Uterus (tissue), 4 donors: ENCODE data around the gene ARHGAP12. TPM values are rescaled to one million over a fixed set of nuclear protein-coding genes. Genes with fewer than 3 reads are reported as not detected.

Source experiments
- DNase-seq, 2 donors: peaks; one replicate each; pipeline ENCODE4 v3.0.0-alpha.2; 2019 to 2020
- H3K27ac ChIP-seq, 2 donors: fragments of 200-600 bp; sonication (generic); 1 replicate in 1 of 2; 2 replicates in 1 of 2; pipeline ENCODE4 v1.5.1; 2016 to 2018
- H3K27me3 ChIP-seq, 2 donors: fragments of 200-600 bp; sonication (generic); one replicate each; pipeline ENCODE4 v1.5.1; 2018 to 2019; ENCODE audit warnings: control low read depth in 1 of 2
- H3K36me3 ChIP-seq, 2 donors: fragments of 200-600 bp; sonication (generic); one replicate each; pipeline ENCODE4 v1.5.1; 2019; ENCODE audit warnings: control low read depth in 1 of 2
- H3K4me1 ChIP-seq, 2 donors: fragments of 200-600 bp; sonication (generic); one replicate each; pipeline ENCODE4 v1.5.1; 2018 to 2019; ENCODE audit warnings: control low read depth in 1 of 2
- H3K4me3 ChIP-seq, 2 donors: fragments of 200-600 bp; sonication (generic); 1 replicate in 1 of 2; 2 replicates in 1 of 2; pipeline ENCODE4 v1.5.1; 2018 to 2019; ENCODE audit warnings: mild to moderate bottlenecking in 1 of 2
- H3K9me3 ChIP-seq, 2 donors: fragments of 200-600 bp; sonication (generic); one replicate each; pipeline ENCODE4 v1.5.1; 2019; ENCODE audit warnings: control low read depth in 1 of 2
- CTCF ChIP-seq, 4 experiments: fragments of 200-600 bp in 2 of 4; fragments of 450-650 bp in 2 of 4; sonication (generic) in 2 of 4; IDR thresholded peaks; one replicate each; pipeline ENCODE4 v1.5.1; 2016 to 2019; ENCODE audit warnings: antibody characterized with exemption in 4 of 4, mild to moderate bottlenecking in 2 of 4, moderate library complexity in 1 of 4
- POLR2A ChIP-seq, 2 donors: fragments of 450-650 bp; IDR thresholded peaks; one replicate each; pipeline ENCODE4 v1.6.1; 2016; ENCODE audit warnings: antibody characterized with exemption in 2 of 2, mild to moderate bottlenecking in 1 of 2, moderate library complexity in 1 of 2
- intact Hi-C: fragments of 100-400 bp; cut with DNase I; formaldehyde crosslinking; loops from one replicate; pipeline ENCODE4 v1.15.1; 2023; ENCODE audit warnings: low total_unique reads
- total RNA-seq, 4 donors: library from RNA; depleted of rRNA in 3 of 4; stranded (reverse); fragments of >200 nt in 3 of 4; gene quantifications; one replicate each; pipeline versions ENCODE4 v1.1.0 to v1.2.4, GENCODE V29; 2014 to 2023
- donor health status: DM: yes; HTN: yes; CAD: no.

Gene ARHGAP12
- total RNA-seq, 4 donors from 2014 or later = 37.7 to 82.5 (median 57.3) TPM

DNA sequence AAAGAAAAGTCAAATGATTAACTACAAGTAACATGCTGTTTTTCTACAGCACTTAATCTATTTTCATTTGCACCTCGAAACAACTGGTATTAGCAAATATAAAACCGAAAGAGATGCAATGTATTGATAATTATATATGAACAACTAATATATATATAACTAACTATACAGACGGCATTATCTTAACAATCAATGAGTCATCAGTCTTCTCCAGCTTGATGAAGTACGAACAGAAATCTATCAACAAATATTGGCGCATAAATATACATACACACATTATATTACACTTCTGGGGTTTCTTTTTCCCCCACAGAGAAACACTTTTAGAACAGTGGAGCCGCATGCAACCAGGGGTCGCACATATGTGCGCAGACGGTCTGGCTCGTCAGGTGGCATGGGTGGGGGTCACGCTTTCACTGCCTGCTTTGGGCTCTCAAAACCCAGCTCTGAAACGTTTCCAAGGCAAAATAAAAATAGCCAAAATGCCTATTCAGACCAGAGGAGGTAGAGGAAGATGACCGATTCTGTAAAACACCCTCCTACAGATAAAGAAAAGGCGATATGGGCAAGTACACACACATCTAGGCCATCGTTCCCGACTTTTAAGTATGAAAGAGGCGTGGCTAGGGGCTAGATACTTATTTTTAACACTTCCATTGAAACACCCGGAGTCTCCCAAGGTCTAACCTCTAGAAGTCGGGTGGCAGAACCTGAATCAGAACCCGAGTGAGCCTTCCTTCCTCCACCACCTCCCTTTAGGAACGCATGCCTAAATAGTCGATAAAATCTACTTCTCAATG, 1.7 kb downstream of the ARHGAP12 start:
- intact Hi-C loops = no loop called here
- Histone ChIP-seq H3K27ac (peak overlapping the region; percentile 93 to 96), H3K36me3 (no peaks in the 10 kb centered on the region), H3K9me3 (no peaks in the 10 kb centered on the region), H3K4me1 (no peaks in the 10 kb centered on the region), H3K4me3 (peak overlapping the region; percentile 75 to 94), H3K27me3 (no peaks in the 10 kb centered on the region)
- no peak for DNase-seq
- TF ChIP-seq CTCF (IDR thresholded peaks at IDR 0.05) (no peak), POLR2A (IDR thresholded peaks at IDR 0.05) (no peak)

DNA sequence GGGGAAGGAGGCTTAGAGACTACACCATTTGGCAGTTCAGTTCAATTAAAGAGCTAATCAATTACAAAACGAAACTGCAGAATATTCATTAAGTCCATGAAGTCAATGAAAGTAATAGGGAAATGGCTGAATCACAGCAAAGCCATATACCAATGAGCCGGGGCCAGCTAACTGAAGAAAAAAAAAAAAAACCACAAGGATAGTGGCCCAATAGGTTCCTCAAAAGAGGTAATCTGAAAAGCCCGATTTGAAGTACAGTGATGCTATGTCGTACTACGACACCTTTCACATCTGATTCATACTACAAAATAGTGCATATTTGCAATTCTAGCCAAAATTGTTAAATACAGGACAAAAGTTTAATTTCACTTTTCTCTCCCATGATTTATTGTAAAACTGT, 2.5 kb downstream of the ARHGAP12 start:
- TF ChIP-seq CTCF (IDR thresholded peaks at IDR 0.05) (no peak), POLR2A (IDR thresholded peaks at IDR 0.05) (no peak)

GRCh38 chr10:31924833-31925232, 3.8 kb downstream of the ARHGAP12 start:
- H3K4me1 ChIP-seq = no peaks in the 10 kb centered on the region
- intact Hi-C loops = no loop called here
- TF ChIP-seq CTCF (IDR thresholded peaks at IDR 0.05) (no peak), POLR2A (IDR thresholded peaks at IDR 0.05) (no peak)
- no peaks in the 10 kb centered on the region for H3K36me3 ChIP-seq
- H3K27ac ChIP-seq = no peak overlapping the region
- DNase-seq = no peak
- H3K27me3 ChIP-seq = no peaks in the 10 kb centered on the region
- no peak overlapping the region for H3K4me3 ChIP-seq
- no peaks in the 10 kb centered on the region for H3K9me3 ChIP-seq

More for the DNA sequence above, 2.5 kb downstream of the ARHGAP12 start:
- intact Hi-C loops = no loop called here
- H3K4me1 ChIP-seq = no peaks in the 10 kb centered on the region
- H3K36me3 ChIP-seq = no peaks in the 10 kb centered on the region
- no peaks in the 10 kb centered on the region for H3K27me3 ChIP-seq
- no peak for DNase-seq
- no peak overlapping the region for H3K27ac ChIP-seq
- H3K9me3 ChIP-seq = no peaks in the 10 kb centered on the region
- H3K4me3 ChIP-seq = no peak overlapping the region

DNA sequence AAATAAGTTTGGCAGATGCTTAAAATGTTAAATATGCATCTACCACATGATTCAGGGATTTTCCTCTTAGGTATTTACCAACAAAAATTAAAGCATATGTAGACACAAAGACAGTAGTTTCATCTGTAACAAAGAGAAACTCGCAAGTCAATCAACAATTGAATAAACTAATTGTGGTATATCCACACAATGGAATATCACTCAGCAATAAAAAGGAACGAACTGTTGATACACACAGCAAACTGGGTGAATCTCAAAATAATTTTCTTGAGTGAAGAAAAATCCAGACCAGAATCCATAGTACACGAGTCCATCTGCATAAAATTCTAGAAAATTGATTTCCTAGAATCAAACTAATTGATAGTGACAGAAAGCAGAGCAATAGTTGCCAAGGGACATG, 5.2 kb downstream of the ARHGAP12 start:
- DNase-seq = no peak

More for the DNA sequence above, 5.2 kb downstream of the ARHGAP12 start:
- intact Hi-C loops = no loop called here
- Histone ChIP-seq H3K36me3 (no peaks in the 10 kb centered on the region), H3K4me1 (no peaks in the 10 kb centered on the region), H3K9me3 (no peaks in the 10 kb centered on the region), H3K4me3 (no peak overlapping the region), H3K27me3 (no peaks in the 10 kb centered on the region), H3K27ac (no peak overlapping the region)
- TF ChIP-seq CTCF (IDR thresholded peaks at IDR 0.05) (no peak), POLR2A (IDR thresholded peaks at IDR 0.05) (no peak)
